ENCODE results near the gene GADD45B.
"Not testable (repeated sequence)": the region's sequence is repeated elsewhere in the genome, so short reads cannot be mapped to it uniquely, and the experiment has no call there.

GADD45B gene

DNA sequence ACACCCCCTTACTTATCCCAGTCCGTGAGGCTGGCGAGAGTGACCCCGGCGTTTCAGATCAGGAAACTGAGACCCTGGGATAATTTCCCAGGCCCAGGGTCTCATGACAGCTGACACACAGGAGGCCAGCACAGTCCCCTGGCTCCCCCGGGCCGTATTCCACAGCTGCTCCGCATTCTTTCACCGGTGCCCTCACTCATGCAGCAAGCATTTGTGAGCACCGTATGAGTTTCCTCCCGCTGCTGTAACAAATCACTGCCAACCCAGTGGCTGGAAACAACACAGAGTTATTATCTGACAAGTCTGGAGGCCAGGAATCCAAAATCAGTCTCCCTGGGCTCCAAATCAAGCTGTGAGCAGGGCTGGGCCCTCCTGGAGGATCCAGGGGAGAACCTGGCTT is 21.3 kb downstream of the GADD45B start:
- TF ChIP-seq, protein P1, sequence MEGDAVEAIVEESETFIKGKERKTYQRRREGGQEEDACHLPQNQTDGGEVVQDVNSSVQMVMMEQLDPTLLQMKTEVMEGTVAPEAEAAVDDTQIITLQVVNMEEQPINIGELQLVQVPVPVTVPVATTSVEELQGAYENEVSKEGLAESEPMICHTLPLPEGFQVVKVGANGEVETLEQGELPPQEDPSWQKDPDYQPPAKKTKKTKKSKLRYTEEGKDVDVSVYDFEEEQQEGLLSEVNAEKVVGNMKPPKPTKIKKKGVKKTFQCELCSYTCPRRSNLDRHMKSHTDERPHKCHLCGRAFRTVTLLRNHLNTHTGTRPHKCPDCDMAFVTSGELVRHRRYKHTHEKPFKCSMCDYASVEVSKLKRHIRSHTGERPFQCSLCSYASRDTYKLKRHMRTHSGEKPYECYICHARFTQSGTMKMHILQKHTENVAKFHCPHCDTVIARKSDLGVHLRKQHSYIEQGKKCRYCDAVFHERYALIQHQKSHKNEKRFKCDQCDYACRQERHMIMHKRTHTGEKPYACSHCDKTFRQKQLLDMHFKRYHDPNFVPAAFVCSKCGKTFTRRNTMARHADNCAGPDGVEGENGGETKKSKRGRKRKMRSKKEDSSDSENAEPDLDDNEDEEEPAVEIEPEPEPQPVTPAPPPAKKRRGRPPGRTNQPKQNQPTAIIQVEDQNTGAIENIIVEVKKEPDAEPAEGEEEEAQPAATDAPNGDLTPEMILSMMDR (IDR thresholded peaks at IDR 0.05; ENCODE audit: low read depth, low read length) = no peak
- no peak for TF ChIP-seq EZH2phosphoT487 (IDR thresholded peaks at IDR 0.05; ENCODE audit: low read depth)
- H3K4me3 ChIP-seq (ENCODE audit: low read length) = no peak overlapping the region

DNA sequence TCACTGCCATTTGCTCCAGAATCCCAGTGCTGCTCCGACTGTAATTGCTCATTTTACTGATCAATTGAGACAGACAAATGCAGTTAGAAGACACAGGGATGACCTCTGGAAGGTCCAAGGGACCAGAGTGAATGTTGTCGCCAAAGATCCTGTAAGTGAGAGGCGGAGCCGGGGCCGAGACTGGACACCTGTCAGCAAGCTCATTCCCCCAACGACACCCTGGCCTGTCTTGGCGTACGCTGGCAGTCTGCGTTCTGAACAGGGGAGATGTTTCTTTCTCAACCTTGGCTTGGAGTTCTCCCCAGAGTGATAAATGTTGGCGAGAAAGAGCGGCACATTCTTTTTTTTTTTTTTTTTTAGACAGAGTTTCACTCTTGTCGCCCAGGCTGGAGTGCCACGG is 24.2 kb downstream of the GADD45B start:
- H3K36me3 ChIP-seq (replicated peaks; ENCODE audit: low read depth, low read length) = no peaks in the 10 kb centered on the region
- H3K27ac ChIP-seq (ENCODE audit: low read length) = no peak overlapping the region
- H3K9me3 ChIP-seq (ENCODE audit: insufficient read depth, low read length) = no peaks in the 10 kb centered on the region
- no peak for TF ChIP-seq EZH2phosphoT487 (IDR thresholded peaks at IDR 0.05; ENCODE audit: low read depth)
- TF ChIP-seq, protein P1 (IDR thresholded peaks at IDR 0.05; ENCODE audit: low read depth, low read length) = no peak
- H3K4me1 ChIP-seq (ENCODE audit: low read length) = no peaks in the 10 kb centered on the region
- H4K20me1 ChIP-seq (ENCODE audit: insufficient read depth, low read length) = no peaks in the 10 kb centered on the region
- H3K9ac ChIP-seq (ENCODE audit: low read length) = no peak overlapping the region
- H3K4me2 ChIP-seq (ENCODE audit: low read length) = no peak overlapping the region
- H3K79me2 ChIP-seq (ENCODE audit: low read length) = no peaks in the 10 kb centered on the region
- H3K4me3 ChIP-seq (ENCODE audit: low read length) = no peak overlapping the region
- peaks cover 20% of the 10 kb centered on the region for H3K27me3 ChIP-seq (ENCODE audit: low read depth, low read length)
- no peak overlapping the region for H2AFZ ChIP-seq (ENCODE audit: low read depth, low read length)

More for the DNA sequence above, 21.3 kb downstream of the GADD45B start:
- Histone ChIP-seq H3K9ac (ENCODE audit: low read length) (no peak overlapping the region), H3K36me3 (replicated peaks; ENCODE audit: low read depth, low read length) (no peaks in the 10 kb centered on the region), H3K4me1 (ENCODE audit: low read length) (no peaks in the 10 kb centered on the region), H3K79me2 (ENCODE audit: low read length) (no peaks in the 10 kb centered on the region), H4K20me1 (ENCODE audit: insufficient read depth, low read length) (no peaks in the 10 kb centered on the region), H3K4me2 (ENCODE audit: low read length) (no peak overlapping the region), H3K9me3 (ENCODE audit: insufficient read depth, low read length) (no peaks in the 10 kb centered on the region), H3K27ac (ENCODE audit: low read length) (no peak overlapping the region), H3K27me3 (ENCODE audit: low read depth, low read length) (peaks cover 36% of the 10 kb centered on the region), H2AFZ (ENCODE audit: low read depth, low read length) (no peak overlapping the region)

DNA sequence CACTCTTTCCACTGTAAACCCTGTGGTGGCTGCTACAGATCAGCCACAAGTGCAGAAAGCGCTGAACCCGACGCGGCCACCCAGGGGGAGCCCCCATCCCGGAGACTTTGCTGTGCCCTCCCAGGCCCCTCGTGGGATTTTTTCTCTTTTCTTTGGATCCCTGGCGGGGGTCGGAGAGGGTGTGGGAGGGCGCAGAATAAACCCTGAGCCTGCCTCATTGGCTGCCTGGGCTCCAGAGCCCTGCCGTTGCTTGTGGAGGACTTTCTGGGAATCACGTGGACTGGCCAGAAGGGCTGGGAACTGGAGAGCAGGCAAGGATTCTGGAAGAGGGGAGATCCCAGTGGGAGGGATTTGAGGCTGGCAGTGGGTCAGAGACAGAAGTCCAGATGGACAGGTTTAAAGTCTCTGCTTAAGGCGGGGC is 24.9 kb downstream of the GADD45B start:
- TF ChIP-seq, protein P1 (IDR thresholded peaks at IDR 0.05; ENCODE audit: low read depth, low read length) = no peak
- TF ChIP-seq EZH2phosphoT487 (IDR thresholded peaks at IDR 0.05; ENCODE audit: low read depth) = no peak
- H3K4me1 ChIP-seq (ENCODE audit: low read length) = no peaks in the 10 kb centered on the region
- H3K27ac ChIP-seq (ENCODE audit: low read length) = no peak overlapping the region
- no peak overlapping the region for H3K4me3 ChIP-seq (ENCODE audit: low read length)
- H3K36me3 ChIP-seq (replicated peaks; ENCODE audit: low read depth, low read length) = no peaks in the 10 kb centered on the region
- H3K4me2 ChIP-seq (ENCODE audit: low read length) = no peak overlapping the region
- H3K27me3 ChIP-seq (ENCODE audit: low read depth, low read length) = peaks cover 24% of the 10 kb centered on the region
- H2AFZ ChIP-seq (ENCODE audit: low read depth, low read length) = no peak overlapping the region
- no peaks in the 10 kb centered on the region for H4K20me1 ChIP-seq (ENCODE audit: insufficient read depth, low read length)
- no peaks in the 10 kb centered on the region for H3K79me2 ChIP-seq (ENCODE audit: low read length)
- H3K9ac ChIP-seq (ENCODE audit: low read length) = no peak overlapping the region
- no peaks in the 10 kb centered on the region for H3K9me3 ChIP-seq (ENCODE audit: insufficient read depth, low read length)

DNA sequence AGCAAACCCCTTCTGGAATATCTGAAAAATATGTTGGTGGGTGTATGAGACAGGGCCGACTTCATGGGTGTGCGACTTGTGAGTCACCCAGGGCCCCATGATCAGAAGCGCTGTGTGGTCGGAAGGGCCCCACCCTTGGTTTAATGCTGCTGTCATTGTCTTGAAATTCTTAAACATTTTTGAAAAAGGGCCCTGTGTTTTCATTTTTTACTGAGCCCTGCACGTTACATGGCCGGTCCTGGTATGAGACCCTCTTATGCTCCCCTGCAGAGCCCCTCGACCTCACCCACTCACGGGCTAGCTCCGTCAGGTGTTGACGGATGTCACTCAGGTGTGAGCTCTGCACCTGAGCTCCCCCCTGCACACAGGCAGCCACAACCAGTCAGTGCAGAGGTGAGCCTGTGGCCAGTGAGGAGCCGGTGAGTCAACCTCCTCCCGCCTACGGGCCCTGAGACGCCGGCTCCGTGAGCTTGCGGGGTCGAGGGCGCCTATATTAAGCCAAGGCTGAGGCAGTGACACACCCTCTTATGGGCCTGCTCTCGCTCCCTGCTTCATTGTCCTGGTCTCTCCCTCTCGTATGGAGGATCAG is 27.7 kb downstream of the GADD45B start:
- H3K4me1 ChIP-seq (ENCODE audit: low read length) = peaks cover 3% of the 10 kb centered on the region; the same call in 1 of the 2 replicates
- TF ChIP-seq, protein P1 (IDR thresholded peaks at IDR 0.05; ENCODE audit: low read depth, low read length) = no peak
- no peak for TF ChIP-seq EZH2phosphoT487 (IDR thresholded peaks at IDR 0.05; ENCODE audit: low read depth)
- no peaks in the 10 kb centered on the region for H3K36me3 ChIP-seq (replicated peaks; ENCODE audit: low read depth, low read length)
- H3K9me3 ChIP-seq (ENCODE audit: insufficient read depth, low read length) = no peaks in the 10 kb centered on the region
- no peaks in the 10 kb centered on the region for H4K20me1 ChIP-seq (ENCODE audit: insufficient read depth, low read length)
- no peak overlapping the region for H3K4me3 ChIP-seq (ENCODE audit: low read length)
- peaks cover 19% of the 10 kb centered on the region for H3K27me3 ChIP-seq (ENCODE audit: low read depth, low read length)
- no peak overlapping the region for H3K27ac ChIP-seq (ENCODE audit: low read length)
- no peaks in the 10 kb centered on the region for H3K79me2 ChIP-seq (ENCODE audit: low read length)
- no peak overlapping the region for H2AFZ ChIP-seq (ENCODE audit: low read depth, low read length)
- no peak overlapping the region for H3K9ac ChIP-seq (ENCODE audit: low read length)
- H3K4me2 ChIP-seq (ENCODE audit: low read length) = no peak overlapping the region

DNA sequence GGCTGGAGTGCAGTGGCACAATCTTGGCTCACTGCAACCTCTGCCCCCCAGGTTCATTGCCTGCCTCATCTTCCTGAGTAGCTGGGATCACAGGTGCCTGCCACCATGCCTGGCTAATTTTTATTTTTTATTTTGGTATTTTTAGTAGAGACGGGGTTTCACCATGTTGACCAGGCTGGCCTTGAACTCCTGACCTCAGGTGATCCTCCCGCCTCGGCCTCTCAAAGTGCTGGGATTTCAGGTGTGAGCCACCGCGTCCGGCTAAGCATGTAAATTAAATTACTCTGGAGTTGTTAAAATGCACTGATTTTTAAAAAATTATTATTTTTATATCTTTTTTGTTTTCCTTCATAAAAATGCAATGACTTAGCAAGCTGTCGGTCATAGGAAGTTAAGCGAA is 30.7 kb downstream of the GADD45B start:
- H3K27ac ChIP-seq (ENCODE audit: low read length); H3K4me1 ChIP-seq (ENCODE audit: low read length); H2AFZ ChIP-seq (ENCODE audit: low read depth, low read length); H3K36me3 ChIP-seq (replicated peaks; ENCODE audit: low read depth, low read length); H3K4me2 ChIP-seq (ENCODE audit: low read length); H3K4me3 ChIP-seq (ENCODE audit: low read length); H3K9me3 ChIP-seq (ENCODE audit: insufficient read depth, low read length); H3K9ac ChIP-seq (ENCODE audit: low read length); H4K20me1 ChIP-seq (ENCODE audit: insufficient read depth, low read length); H3K27me3 ChIP-seq (ENCODE audit: low read depth, low read length); H3K79me2 ChIP-seq (ENCODE audit: low read length): not testable (repeated sequence)
